Renal pelvis (tissue), 4 donors: ENCODE results near the gene ST6GALNAC3. TPM values are rescaled to one million over a fixed set of nuclear protein-coding genes. Genes with fewer than 3 reads are reported as not detected.

Source experiments
- DNase-seq: peaks from one replicate; pipeline ENCODE4 v3.0.0-alpha.2; 2013
- polyA plus RNA-seq, 3 donors: library from polyadenylated mRNA; unstranded; fragments of 120-200 nt; gene quantifications; one replicate each; pipeline ENCODE4 v1.2.1, GENCODE V29; 2013; ENCODE audit not compliant: insufficient read length in 3 of 3

The ST6GALNAC3 gene
- polyA plus RNA-seq, 3 donors = 81.7 to 82.8 (median 81.9) TPM

DNA sequence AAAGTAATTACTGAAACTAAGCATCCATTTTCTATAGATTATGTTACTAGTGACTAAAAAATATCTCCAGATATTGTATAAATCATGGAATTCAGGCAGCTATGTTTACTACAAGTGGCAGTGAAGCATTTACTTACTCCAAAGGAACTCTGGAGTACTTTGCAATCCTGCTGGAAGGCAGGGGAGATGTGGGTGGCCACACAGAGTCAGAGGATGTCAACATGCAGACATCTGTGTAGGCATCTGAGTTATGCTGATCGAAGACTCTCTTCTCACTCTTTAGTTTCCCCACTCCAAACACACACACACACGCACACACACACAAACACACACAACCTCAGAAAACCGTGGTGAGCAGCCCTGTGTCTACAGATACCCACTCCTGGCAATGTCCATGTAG lies 112.9 kb downstream of the ST6GALNAC3 start:
- no peak for DNase-seq

- no peak for DNase-seq
Measured at GRCh38 chr1:76189310-76189709, 114.8 kb downstream of the ST6GALNAC3 start.

- no peak for DNase-seq
Measured at GRCh38 chr1:76190749-76191424, 116.3 kb downstream of the ST6GALNAC3 start.

GRCh38 chr1:76191561-76191960 lies 117.0 kb downstream of the ST6GALNAC3 start:
- DNase-seq = no peak

DNA sequence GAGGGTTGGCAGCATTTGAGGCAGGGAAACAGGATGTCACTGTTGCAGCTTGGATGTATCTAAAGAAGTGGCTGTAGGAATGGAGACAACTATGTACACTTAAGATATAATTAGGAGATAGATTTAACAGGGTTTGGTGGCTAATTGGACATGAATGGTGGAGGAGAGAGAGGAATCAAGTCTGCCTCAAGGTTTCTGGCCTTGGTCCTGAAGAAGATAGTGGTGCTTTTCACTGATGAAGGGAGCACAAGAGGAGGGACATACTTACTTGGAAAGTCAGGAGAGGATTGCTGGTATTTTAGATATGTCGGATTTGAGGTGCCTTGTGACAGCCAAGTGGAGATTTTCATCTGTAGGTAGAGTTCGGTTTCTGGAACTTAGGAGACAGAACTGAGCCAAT lies 123.9 kb downstream of the ST6GALNAC3 start:
- DNase-seq = no peak

DNA sequence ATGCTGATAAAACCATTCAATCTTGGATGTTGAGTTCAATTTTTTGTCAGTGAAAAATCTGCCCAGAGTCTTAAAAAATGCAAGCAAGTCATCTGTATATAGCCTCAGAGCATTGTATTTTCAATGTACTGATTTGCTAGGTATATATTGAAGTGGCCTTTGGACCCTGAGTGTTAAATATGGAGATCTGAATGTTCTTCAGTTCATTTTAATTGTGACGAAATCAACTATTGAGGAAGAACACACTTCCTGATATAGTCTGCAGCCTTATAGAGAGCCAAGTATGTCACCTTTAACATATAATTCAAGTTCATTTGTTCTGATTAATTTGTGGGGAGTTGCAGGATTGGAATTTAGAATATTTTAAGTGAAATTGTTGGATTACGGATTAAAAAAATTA lies 128.1 kb downstream of the ST6GALNAC3 start:
- no peak for DNase-seq

GRCh38 chr1:76203127-76203526 lies 128.6 kb downstream of the ST6GALNAC3 start:
- no peak for DNase-seq

DNA sequence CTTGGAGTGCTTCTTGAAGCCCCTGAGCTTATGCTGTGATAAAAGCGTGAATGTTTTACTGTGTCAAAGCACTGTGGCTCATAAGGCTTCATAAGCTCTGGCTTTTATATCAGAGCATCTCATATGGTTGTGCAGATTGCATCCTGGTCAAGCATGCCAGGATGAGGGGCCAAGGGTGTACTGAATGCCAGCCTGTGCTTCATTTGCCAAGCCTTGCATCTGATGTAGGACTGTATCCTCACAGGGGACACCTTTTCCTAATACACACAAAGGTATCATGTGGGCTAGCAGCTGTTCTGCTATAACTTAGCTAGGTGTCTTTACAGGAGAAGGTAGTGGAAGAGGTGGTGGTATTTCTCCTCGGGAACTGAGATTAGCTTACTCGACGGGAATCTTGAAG lies 134.7 kb downstream of the ST6GALNAC3 start:
- no peak for DNase-seq

DNA sequence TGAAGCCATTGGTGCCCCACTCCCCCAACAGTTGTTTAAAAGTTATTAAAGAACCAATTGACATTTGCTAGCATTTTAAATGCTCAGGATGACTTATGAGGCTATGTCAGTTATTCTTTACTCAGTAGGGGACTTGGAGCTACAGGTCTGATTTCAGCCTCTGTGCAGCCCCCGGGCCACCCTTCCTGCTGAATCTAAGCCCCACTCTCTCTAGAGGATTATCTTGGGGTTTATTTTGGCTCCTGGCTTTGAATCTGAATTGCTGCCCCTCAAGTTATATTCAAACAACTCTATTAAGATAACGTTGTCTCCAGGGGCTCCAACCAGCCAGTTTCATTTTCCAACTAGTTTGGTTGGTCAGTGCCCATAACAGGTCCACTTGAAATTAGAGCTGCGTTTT lies 135.1 kb downstream of the ST6GALNAC3 start:
- DNase-seq = no peak

GRCh38 chr1:76210160-76210559 lies 135.6 kb downstream of the ST6GALNAC3 start:
- no peak for DNase-seq

- no peak for DNase-seq
Measured at GRCh38 chr1:76218888-76219287, 144.3 kb downstream of the ST6GALNAC3 start.

- no peak for DNase-seq
Measured at GRCh38 chr1:76219366-76219818, 144.8 kb downstream of the ST6GALNAC3 start.

- DNase-seq = no peak
Measured at GRCh38 chr1:76224752-76225151, 150.2 kb downstream of the ST6GALNAC3 start.

GRCh38 chr1:76225526-76225925 lies 151.0 kb downstream of the ST6GALNAC3 start:
- DNase-seq = no peak

GRCh38 chr1:76227621-76228020 lies 153.1 kb downstream of the ST6GALNAC3 start:
- no peak for DNase-seq

GRCh38 chr1:76229279-76230005 lies 154.9 kb downstream of the ST6GALNAC3 start:
- no peak for DNase-seq

DNA sequence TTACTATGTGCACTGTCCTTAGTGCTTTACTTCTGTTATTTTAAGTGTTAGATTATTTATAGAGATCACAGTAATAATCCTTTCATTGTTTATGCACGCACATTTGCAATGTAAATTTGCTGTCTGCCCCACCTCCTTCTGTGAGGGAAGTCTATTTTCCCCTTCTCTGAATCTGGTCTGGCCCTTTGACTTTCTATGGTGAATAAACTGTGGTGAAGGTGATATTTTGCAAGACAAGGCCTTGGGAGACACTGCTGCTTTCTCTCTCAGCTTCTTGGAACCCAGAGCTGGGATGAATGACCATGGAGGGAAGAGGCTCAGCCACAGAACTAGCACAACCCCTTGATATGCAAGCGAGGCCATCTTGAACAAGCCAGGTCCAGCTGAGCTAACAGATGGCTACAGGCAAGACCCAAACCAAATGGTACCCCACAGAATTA lies 156.3 kb downstream of the ST6GALNAC3 start:
- DNase-seq = no peak

GRCh38 chr1:76231320-76231719 lies 156.8 kb downstream of the ST6GALNAC3 start:
- no peak for DNase-seq

DNA sequence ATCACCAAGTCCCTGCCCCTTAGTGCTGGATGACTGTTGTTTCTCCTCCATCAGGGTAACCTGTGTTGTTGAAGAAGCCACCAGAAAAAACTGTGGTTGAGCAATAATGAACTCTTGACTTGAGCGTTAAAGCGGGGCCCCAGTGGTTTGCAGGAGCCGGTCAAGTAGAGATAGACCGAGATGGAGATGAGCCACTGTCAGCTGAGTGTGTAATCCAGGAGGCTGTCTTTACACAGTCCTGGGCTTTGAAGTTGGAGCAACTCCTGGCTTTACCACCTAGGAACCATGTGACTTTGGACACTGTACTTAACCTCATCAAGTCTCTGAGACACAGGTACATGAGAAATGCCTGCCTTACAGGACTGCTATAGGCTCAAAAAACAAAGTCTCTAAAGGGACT lies 158.1 kb downstream of the ST6GALNAC3 start:
- no peak for DNase-seq

GRCh38 chr1:76234061-76234460 lies 159.5 kb downstream of the ST6GALNAC3 start:
- DNase-seq = no peak

DNA sequence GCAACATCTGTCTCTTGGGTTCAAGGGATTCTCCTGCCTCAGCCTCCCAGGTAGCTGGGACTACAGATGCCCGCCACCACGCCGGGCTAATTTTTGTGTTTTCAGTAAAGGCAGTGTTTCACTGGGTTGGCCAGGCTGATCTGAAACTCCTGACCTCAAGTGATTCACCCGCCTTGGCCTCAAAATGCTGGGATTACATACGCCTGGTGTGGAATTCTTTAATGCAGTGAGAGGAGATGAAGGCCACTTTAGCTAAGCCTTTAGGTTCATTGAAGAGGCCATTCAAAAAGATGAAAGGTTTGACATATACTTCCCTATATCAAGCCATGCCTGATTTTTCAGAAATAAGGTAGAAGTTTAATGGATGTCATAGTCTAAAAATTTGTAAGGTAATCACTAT lies 162.7 kb downstream of the ST6GALNAC3 start:
- no peak for DNase-seq

- no peak for DNase-seq
Measured at GRCh38 chr1:76238094-76238628, 163.6 kb downstream of the ST6GALNAC3 start.

GRCh38 chr1:76239470-76239918 lies 164.9 kb downstream of the ST6GALNAC3 start:
- DNase-seq = no peak
